ENCODE measurements around the gene MRTFB.

GRCh38 chr16:14071576-14072271, 605 bp downstream of the MRTFB start:
- TF ChIP-seq GATA2 (IDR thresholded peaks at IDR 0.05; ENCODE audit: low read depth, low read length) (no peak), GATA3 (IDR thresholded peaks at IDR 0.05; ENCODE audit: low read depth, low read length) (no peak)

Measured in SH-SY5Y (cell line).